DND-41 (cell line): ENCODE measurements around the gene C5.

Experiments used
- ATAC-seq: fragments of 200-7000 bp; cut with Tn5 transposase; 3 replicates; pipeline ENCODE4 v1.9.1; 2021; ENCODE audit warnings: low read depth; ENCODE audit not compliant: insufficient read depth
- DNase-seq: peaks from one replicate; pipeline ENCODE4 v3.0.0-alpha.2; 2020
- H2AFZ ChIP-seq: 2 replicates; pipeline ENCODE4 v1.6.0; 2012; ENCODE audit warnings: low read depth, low read length
- H3K27ac ChIP-seq: 2 replicates; pipeline ENCODE4 v1.5.1; 2012; ENCODE audit warnings: low read length, inconsistent platforms
- H3K27me3 ChIP-seq: fragments of 200-600 bp; sonication (generic); 2 replicates; pipeline ENCODE4 v1.6.0; 2012; ENCODE audit warnings: low read length, mild to moderate bottlenecking, inconsistent platforms; ENCODE audit not compliant: insufficient read depth, poor library complexity
- H3K36me3 ChIP-seq: 2 replicates; pipeline ENCODE4 v1.5.1; 2012; ENCODE audit warnings: low read length, inconsistent platforms; ENCODE audit not compliant: insufficient read depth
- H3K4me1 ChIP-seq: 2 replicates; pipeline ENCODE4 v1.5.1; 2012; ENCODE audit warnings: mild to moderate bottlenecking, low read length; ENCODE audit not compliant: insufficient read depth
- H3K4me2 ChIP-seq: 2 replicates; pipeline ENCODE4 v1.6.0; 2012; ENCODE audit warnings: mild to moderate bottlenecking, moderate library complexity, low read length, inconsistent platforms; ENCODE audit not compliant: insufficient read depth
- H3K4me3 ChIP-seq, 2 experiments: fragments of 200-600 bp in 1 of 2; shearing (Covaris generic) in 1 of 2; 2 replicates each; pipeline ENCODE4 v1.5.1; 2012 to 2016; ENCODE audit warnings: inconsistent platforms in 2 of 2, low read length in 2 of 2, mild to moderate bottlenecking in 2 of 2, low read depth in 1 of 2, moderate library complexity in 1 of 2
- H3K79me2 ChIP-seq: 2 replicates; pipeline ENCODE4 v1.6.0; 2012; ENCODE audit warnings: low read length, inconsistent platforms; ENCODE audit not compliant: insufficient read depth
- H3K9ac ChIP-seq: 2 replicates; pipeline ENCODE4 v1.6.0; 2012; ENCODE audit warnings: low read depth, mild to moderate bottlenecking, inconsistent platforms, low read length, moderate library complexity
- H3K9me3 ChIP-seq: 2 replicates; pipeline ENCODE4 v1.5.1; 2012; ENCODE audit warnings: low read length, moderate library complexity, mild to moderate bottlenecking, inconsistent platforms; ENCODE audit not compliant: insufficient read depth, severe bottlenecking
- H4K20me1 ChIP-seq: 2 replicates; pipeline ENCODE4 v1.6.0; 2012; ENCODE audit warnings: low read length; ENCODE audit not compliant: insufficient read depth
- EZH2 ChIP-seq: IDR thresholded peaks from 3 replicates; pipeline ENCODE4 v1.6.1; 2012; ENCODE audit warnings: borderline replicate concordance, low read depth, mild to moderate bottlenecking, moderate library complexity, low read length, inconsistent platforms; ENCODE audit not compliant: severe bottlenecking
- TF ChIP-seq, protein P1 (sequence below): IDR thresholded peaks from 2 replicates; pipeline ENCODE4 v1.5.1; 2012; ENCODE audit warnings: borderline replicate concordance, low read length, moderate library complexity, mild to moderate bottlenecking; ENCODE audit not compliant: poor library complexity, severe bottlenecking; ENCODE audit errors: extremely low read depth

Gene C5

DNA sequence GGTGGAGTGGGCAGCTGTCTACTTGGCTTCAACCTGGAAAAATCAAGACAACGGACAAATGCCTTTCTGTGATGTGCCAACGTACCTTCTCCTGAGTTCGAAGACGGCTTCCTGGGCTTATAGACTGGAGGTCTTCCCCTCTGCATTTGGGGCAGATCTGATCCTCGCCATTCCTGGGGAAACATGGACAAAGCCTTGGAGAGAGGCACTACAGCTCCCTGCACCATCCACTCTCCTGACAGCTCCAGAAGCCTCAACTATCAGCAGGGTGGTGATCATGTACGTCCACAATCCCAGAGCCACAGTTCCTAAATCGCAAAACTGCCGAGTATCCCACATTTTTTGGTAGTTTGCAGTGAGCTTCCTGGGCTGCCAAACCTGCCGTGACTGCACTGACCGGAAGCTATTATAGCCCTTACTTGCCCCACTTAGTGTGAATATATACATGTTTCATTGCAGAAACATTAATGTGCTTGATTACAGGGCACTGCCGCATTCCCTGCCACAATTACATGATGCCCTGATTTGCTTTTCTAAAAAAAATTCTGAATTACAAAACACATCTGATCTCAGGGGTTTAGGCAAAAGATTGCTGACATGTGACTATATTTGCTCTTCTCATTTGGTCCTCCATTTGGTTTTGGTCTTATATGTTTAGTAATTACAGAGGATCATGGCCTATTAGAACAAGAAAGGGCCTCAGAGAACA, 126.3 kb downstream of the C5 start:
- TF ChIP-seq, protein P1, sequence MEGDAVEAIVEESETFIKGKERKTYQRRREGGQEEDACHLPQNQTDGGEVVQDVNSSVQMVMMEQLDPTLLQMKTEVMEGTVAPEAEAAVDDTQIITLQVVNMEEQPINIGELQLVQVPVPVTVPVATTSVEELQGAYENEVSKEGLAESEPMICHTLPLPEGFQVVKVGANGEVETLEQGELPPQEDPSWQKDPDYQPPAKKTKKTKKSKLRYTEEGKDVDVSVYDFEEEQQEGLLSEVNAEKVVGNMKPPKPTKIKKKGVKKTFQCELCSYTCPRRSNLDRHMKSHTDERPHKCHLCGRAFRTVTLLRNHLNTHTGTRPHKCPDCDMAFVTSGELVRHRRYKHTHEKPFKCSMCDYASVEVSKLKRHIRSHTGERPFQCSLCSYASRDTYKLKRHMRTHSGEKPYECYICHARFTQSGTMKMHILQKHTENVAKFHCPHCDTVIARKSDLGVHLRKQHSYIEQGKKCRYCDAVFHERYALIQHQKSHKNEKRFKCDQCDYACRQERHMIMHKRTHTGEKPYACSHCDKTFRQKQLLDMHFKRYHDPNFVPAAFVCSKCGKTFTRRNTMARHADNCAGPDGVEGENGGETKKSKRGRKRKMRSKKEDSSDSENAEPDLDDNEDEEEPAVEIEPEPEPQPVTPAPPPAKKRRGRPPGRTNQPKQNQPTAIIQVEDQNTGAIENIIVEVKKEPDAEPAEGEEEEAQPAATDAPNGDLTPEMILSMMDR, result no peak
- TF ChIP-seq EZH2, result no peak
- H3K36me3 ChIP-seq, result no peaks in the 10 kb centered on the region
- H3K4me3 ChIP-seq, result no peak overlapping the region
- H3K4me1 ChIP-seq, result peaks cover 17% of the 10 kb centered on the region
- DNase-seq (no peak), ATAC-seq (no peak)
- H3K27ac ChIP-seq, result no peak overlapping the region
- H3K27me3 ChIP-seq, result no peaks in the 10 kb centered on the region
- H3K79me2 ChIP-seq, result no peaks in the 10 kb centered on the region
- no peaks in the 10 kb centered on the region for H4K20me1 ChIP-seq
- H2AFZ ChIP-seq, result no peak overlapping the region
- H3K4me2 ChIP-seq, result no peak overlapping the region
- H3K9ac ChIP-seq, result no peak overlapping the region
- no peaks in the 10 kb centered on the region for H3K9me3 ChIP-seq

DNA sequence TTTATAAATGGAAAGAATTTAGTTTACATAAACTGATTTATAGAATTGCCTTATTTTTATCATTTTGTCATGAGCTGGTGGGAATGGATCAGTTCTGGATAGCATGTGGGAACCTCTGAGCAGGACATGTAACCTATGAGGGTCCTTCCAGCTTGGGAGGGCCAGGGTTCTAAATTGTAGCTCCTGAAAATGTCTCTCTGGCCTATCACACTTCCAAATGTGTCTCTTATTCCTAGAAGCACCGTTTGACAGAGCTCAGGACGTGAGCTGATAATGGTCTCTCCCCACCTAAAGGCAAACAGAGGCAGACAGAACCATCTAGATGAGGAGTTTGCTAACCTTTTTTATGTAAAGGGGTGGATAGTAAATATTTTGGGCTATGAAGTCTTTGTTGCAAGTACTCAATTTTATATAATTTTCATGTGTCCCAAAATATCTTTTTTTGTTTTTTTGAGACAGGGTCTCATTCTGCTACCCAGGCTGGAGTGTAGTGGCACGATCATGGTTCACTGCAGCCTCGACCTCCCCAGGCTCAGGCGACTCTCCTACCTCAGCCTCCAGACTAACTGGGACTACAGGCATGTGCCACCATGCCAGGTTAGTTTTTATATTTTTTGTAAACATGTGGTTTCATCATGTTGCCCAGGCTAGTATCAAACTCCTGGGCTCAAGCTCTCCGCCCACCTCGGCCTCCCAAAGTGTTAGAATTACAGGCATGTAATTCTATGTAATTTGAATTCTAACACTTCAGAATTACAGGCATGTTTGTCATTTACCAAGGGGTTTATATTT, 127.5 kb downstream of the C5 start:
- no peaks in the 10 kb centered on the region for H3K79me2 ChIP-seq
- no peak overlapping the region for H3K4me3 ChIP-seq
- no peaks in the 10 kb centered on the region for H3K9me3 ChIP-seq
- ATAC-seq, result no peak
- H3K4me1 ChIP-seq, result peaks cover 11% of the 10 kb centered on the region; the same call in 1 of the 2 replicates
- no peak overlapping the region for H3K4me2 ChIP-seq
- H3K27me3 ChIP-seq, result no peaks in the 10 kb centered on the region
- no peak overlapping the region for H3K27ac ChIP-seq
- no peak for DNase-seq
- no peak overlapping the region for H2AFZ ChIP-seq
- H4K20me1 ChIP-seq, result no peaks in the 10 kb centered on the region
- no peak for TF ChIP-seq EZH2
- TF ChIP-seq, protein P1, result no peak
- H3K9ac ChIP-seq, result no peak overlapping the region
- H3K36me3 ChIP-seq, result no peaks in the 10 kb centered on the region

DNA sequence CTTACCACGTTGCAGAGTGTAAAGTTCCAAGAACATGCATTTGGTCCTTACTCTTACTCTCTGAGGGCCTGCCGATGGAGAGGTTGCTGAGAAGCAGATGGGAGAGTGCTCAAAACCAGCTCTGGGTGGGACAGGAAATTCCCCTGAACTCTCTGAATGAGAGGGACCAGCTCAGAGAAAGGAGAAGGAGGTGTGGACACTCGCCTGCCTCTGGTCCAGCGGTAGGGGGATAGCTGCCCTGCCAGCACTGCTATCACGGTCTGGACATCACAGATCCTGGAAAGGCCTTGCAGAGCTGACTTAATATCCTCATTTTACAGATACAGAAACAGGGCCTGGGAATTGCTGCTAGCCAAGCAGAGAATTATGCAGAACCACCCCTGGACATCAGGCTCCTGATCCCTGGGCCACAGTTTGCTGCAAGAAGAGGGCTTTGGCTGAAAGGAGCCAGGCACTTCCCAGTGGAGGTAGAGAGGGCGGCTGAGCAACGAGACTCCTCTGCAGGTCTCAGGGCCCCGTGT, 128.4 kb downstream of the C5 start:
- H3K27me3 ChIP-seq, result no peaks in the 10 kb centered on the region
- no peak for TF ChIP-seq EZH2
- TF ChIP-seq, protein P1, result no peak
- no peaks in the 10 kb centered on the region for H4K20me1 ChIP-seq
- no peak overlapping the region for H3K4me3 ChIP-seq
- no peak overlapping the region for H2AFZ ChIP-seq
- DNase-seq (no peak), ATAC-seq (no peak)
- H3K36me3 ChIP-seq, result no peaks in the 10 kb centered on the region
- peaks cover 8% of the 10 kb centered on the region; the same call in 1 of the 2 replicates for H3K4me1 ChIP-seq
- no peaks in the 10 kb centered on the region for H3K79me2 ChIP-seq
- no peak overlapping the region for H3K4me2 ChIP-seq
- no peak overlapping the region for H3K27ac ChIP-seq
- H3K9me3 ChIP-seq, result no peaks in the 10 kb centered on the region
- no peak overlapping the region for H3K9ac ChIP-seq
